GM18951 (cell line): ENCODE results near the gene CNOT6.

ENCODE experiments used
- POLR2A ChIP-seq: IDR thresholded peaks from 4 replicates; pipeline ENCODE4 v1.6.1; 2011; ENCODE audit warnings: mild to moderate bottlenecking; ENCODE audit not compliant: insufficient read length, insufficient read depth; ENCODE audit errors: extremely low read depth
- in situ Hi-C: fragments of 300-500 bp; cut with MboI; formaldehyde crosslinking; loops from one replicate; pipeline ENCODE4 v1.12.0; 2022; ENCODE audit warnings: low sequenced_read_pairs, mixed read lengths, inconsistent platforms; ENCODE audit not compliant: unreplicated experiment

The CNOT6 gene

GRCh38 chr5:180590543-180591310 is 96.5 kb downstream of the CNOT6 start:
- in situ Hi-C loops = no loop called here
- no peak for TF ChIP-seq POLR2A

GRCh38 chr5:180591311-180591887 is 97.2 kb downstream of the CNOT6 start, which contains the start of gene SCGB3A1:
Gene SCGB3A1, minus strand, starts transcription at chr5:180591499. Its CDS starts 37 bp downstream, at chr5:180591462.
- in situ Hi-C loops = no loop called here
- no peak for TF ChIP-seq POLR2A

DNA sequence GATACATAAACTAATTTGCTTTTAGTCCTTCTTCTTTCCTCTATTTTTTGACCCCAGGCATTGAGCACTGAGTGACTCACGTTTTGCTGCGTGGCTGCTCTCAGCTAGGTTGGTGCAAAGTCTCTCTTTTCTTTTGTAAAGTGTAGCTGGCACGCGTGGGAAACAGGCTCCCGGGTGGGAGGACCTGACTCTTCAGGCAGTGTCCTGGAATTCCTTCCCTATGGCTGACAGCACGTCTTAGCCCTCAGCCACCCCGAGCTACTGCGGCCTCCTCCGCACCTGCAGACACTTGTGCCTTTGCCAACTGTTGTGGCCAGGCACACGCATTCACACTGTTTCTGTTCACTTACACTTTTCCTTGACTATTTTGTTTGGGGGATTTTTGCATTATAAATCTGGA is 98.0 kb downstream of the CNOT6 start:
- no peak for TF ChIP-seq POLR2A
- in situ Hi-C loops = no loop called here

GRCh38 chr5:180593446-180594206 is 99.4 kb downstream of the CNOT6 start:
- TF ChIP-seq POLR2A = no peak
- in situ Hi-C loops = no loop called here

- in situ Hi-C loops = no loop called here
- TF ChIP-seq POLR2A = no peak
These were observed 100.3 kb downstream of the CNOT6 start for GRCh38 chr5:180594311-180595045.

DNA sequence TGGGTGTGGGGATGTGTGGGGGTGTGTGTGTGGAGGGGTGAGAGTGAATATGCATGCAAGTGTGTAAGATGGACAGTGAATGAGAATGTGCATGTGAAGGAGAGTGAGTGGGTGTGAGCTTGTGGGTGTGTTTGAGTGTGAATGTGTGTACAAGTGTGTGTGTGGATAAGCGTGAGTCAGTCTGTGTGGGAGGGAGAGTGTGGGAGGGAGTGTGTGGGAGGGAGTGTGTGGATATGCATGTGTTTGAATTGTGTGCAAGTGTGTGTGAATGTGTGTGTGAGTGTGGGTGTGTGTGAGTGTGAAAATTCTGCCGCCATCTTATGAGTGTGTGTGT is 100.8 kb downstream of the CNOT6 start:
- in situ Hi-C loops = no loop called here
- TF ChIP-seq POLR2A = no peak

- in situ Hi-C loops = no loop called here
- TF ChIP-seq POLR2A = no peak
These were observed 101.4 kb downstream of the CNOT6 start for GRCh38 chr5:180595381-180596114.

- TF ChIP-seq POLR2A = no peak
- in situ Hi-C loops = no loop called here
These were observed 102.0 kb downstream of the CNOT6 start for GRCh38 chr5:180596115-180596667.

DNA sequence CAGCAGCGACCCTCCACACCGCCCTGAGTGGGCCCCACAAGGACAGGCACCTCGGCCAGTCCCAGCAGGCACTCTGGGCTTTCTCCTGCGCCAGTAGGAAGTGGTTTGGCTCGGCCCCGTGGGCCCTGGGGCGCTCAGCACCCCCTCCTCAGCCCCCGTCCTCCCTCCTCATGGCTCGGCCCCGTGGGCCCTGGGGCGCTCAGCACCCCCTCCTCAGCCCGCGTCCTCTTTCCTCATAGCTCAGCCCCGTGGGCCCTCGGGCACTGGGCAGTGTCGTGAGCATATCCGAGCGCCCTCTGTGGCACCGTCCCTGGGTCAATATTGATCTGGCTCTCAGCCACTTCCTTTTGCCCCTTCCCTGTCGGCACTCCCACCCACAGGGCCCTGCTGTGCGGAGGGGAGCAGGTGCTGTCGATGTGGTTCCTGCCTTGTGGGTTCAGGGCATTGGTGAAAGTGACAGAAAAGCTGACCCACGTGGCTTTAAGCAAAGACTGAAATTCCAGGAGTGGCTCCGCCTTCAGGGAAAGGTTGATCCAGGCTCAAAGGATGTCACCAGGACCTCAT is 102.6 kb downstream of the CNOT6 start:
- no peak for TF ChIP-seq POLR2A
- in situ Hi-C loops = no loop called here

GRCh38 chr5:180598316-180598701 is 104.1 kb downstream of the CNOT6 start:
- in situ Hi-C loops = no loop called here
- TF ChIP-seq POLR2A = no peak

DNA sequence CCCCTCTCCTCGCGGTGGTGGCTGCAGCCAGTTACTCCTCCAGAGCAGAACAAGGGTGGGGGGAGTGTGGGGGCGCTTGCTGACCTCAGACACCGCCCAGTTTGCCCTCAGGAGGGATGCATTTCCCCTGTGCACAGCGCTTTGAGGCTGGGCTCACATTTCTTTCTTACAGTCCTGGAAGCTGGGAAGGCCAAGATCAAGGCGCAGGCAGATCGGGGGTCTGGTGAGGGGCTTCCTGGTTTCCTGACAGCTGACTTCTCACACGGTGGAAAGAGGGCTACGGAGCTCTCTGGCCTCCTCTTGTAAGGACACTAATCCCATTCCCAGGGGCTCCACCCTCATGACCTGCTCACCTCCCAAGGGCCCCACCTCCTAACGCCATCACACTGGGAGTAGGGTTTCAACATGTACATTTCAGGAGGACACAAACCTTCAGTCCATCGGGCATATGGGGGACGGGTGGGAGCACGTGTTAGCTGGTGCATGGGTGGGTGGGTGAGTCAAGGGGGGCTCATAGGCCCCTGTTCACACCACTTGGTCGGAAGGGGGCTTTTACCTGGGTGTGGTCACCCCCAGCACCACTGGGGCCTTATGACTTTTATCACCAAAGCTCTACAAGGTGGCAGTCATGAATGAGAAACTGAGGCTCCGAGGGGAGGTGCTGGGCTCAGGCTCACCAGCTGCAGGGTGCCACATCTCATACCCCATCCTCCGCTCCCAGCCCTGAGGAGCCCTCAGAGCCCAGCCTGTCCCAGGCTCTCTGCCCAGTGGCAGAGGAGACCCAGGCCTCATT is 104.8 kb downstream of the CNOT6 start:
- in situ Hi-C loops = no loop called here
- no peak for TF ChIP-seq POLR2A
